ENCODE data around the gene CD28. TPM values are rescaled to one million over a fixed set of nuclear protein-coding genes. Genes with fewer than 3 reads are reported as not detected.

CD28 gene
- total RNA-seq, 2 experiments from 2014 or later, result 128 to 130 TPM

DNA sequence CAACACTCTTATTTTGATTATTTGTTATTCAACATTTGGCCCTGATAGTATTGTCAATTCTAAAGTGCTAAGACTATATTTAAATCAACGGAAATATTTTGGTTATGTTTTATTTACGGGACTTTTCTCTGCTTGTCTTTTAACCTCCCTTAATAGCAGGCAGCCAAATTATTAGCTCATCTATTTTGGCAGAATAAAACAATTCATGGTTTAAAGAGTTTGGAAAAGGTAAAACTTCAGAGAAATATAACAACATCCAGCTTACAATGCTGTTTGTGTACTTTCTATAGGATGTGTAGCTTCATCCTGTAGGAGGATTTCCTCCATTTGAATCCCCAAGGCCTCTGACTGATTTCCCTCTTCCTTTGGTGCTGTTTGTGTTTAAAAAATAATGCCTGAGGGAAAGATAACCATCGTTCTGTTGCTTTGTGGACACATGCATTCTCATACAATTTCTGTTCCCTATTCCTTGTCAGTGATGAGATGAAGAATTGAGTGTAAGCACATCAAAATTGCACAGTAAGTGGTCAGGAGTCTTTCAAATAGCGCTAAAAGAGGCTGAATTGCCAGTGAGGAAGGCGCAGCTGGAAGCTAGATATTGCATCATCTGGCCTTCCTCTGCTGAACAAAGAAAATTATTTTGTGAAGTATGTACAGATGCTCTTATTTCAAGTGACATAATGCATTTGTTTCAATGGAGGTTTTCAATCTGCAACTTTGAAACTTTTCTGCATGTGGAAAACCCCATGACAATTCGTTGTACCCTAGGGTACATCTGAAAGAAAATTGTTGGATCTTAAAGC lies 80.3 kb downstream of the CD28 start:
- POLR2A ChIA-PET, result interaction anchor here (0.7 to 0.8 kb wide), 2 partner anchors 46 to 66 kb away, joined by 3 read pairs; no protein-coding TSS in a partner anchor
- ATAC-seq (ENCODE audit: poor library complexity) (no peak), DNase-seq (no peak)
- H3K4me1 ChIP-seq (ENCODE audit: insufficient read depth, low read length), result peaks cover 17% of the 10 kb centered on the region
- no peak for TF ChIP-seq CTCF (IDR thresholded peaks at IDR 0.05)
- Mint-ChIP-seq H3K27ac (no peak overlapping the region), H3K4me3 (no peak overlapping the region), H3K9me3 (no peaks in the 10 kb centered on the region), H3K4me1 (ENCODE audit: low read depth) (peaks cover 34% of the 10 kb centered on the region), H3K36me3 (ENCODE audit: low read depth) (no peaks in the 10 kb centered on the region), H3K27me3 (no peaks in the 10 kb centered on the region)
- H3K27me3 ChIP-seq (ENCODE audit: control insufficient read depth in 1 of 2, insufficient read depth in 2 of 2, low read length in 2 of 2), result no peaks in the 10 kb centered on the region
- intact Hi-C loops (cut with DNase I, micrococcal nuclease), result loop anchor here (10.0 kb wide), 2 partner anchors 252 to 302 kb away; partner anchors contain the start of gene RAPH1 (in 1 of the 2)
- H3K4me3 ChIP-seq (ENCODE audit: low read length), result no peak overlapping the region
- H3K36me3 ChIP-seq (ENCODE audit: insufficient read depth, low read length), result no peaks in the 10 kb centered on the region
- H3K27ac ChIP-seq (ENCODE audit: low read depth in 1 of 2, low read length in 2 of 2), result no peak overlapping the region
- CTCF ChIA-PET, result interaction anchor here (0.8 kb wide), 1 partner anchor 97 kb away, joined by 3 read pairs; no protein-coding TSS in a partner anchor
- H3K9me3 ChIP-seq (ENCODE audit: control insufficient read depth in 1 of 2, insufficient read depth in 1 of 2, low read length in 2 of 2), result no peaks in the 10 kb centered on the region

- Histone ChIP-seq H3K4me1 (ENCODE audit: insufficient read depth, low read length) (peaks cover 8% of the 10 kb centered on the region), H3K36me3 (ENCODE audit: insufficient read depth, low read length) (no peaks in the 10 kb centered on the region), H3K27ac (ENCODE audit: low read depth in 1 of 2, low read length in 2 of 2) (no peak overlapping the region), H3K27me3 (ENCODE audit: control insufficient read depth in 1 of 2, insufficient read depth in 2 of 2, low read length in 2 of 2) (no peaks in the 10 kb centered on the region), H3K9me3 (ENCODE audit: control insufficient read depth in 1 of 2, insufficient read depth in 1 of 2, low read length in 2 of 2) (no peaks in the 10 kb centered on the region), H3K4me3 (ENCODE audit: low read length) (no peak overlapping the region)
- intact Hi-C loops (cut with DNase I, micrococcal nuclease), result loop anchor here (10.0 kb wide), 2 partner anchors 253 to 303 kb away; partner anchors contain the start of gene RAPH1 (in 1 of the 2)
- no peak for TF ChIP-seq CTCF (IDR thresholded peaks at IDR 0.05)
- Mint-ChIP-seq H3K36me3 (ENCODE audit: low read depth) (no peaks in the 10 kb centered on the region), H3K4me1 (ENCODE audit: low read depth) (peaks cover 22% of the 10 kb centered on the region), H3K9me3 (no peaks in the 10 kb centered on the region), H3K4me3 (no peak overlapping the region), H3K27me3 (no peaks in the 10 kb centered on the region), H3K27ac (no peak overlapping the region)
- DNase-seq, result peak in 2 of 14 experiments; percentile 32 to 37
- ChIA-PET POLR2A (no interaction called here), CTCF (interaction anchor here (0.8 kb wide), 1 partner anchor 98 kb away, joined by 3 read pairs; no protein-coding TSS in a partner anchor)
- no peak for ATAC-seq (ENCODE audit: poor library complexity)
Measured at GRCh38 chr2:203787979-203788378, 81.5 kb downstream of the CD28 start.

Other genes with a start within 250 kb of the CD28 start
- gene RAPH1, start 171.3 kb upstream of the CD28 start, total RNA-seq, result 1 to 10 TPM; 4.3 to 5.8 TPM
- 10 to 100 TPM; 49.8 to 52.0 TPM for gene CTLA4, start 161.1 kb downstream of the CD28 start, total RNA-seq
- 10 to 100 TPM; 93.3 to 98.1 TPM for gene ICOS, start 230.1 kb downstream of the CD28 start, total RNA-seq

All from CD4-positive, alpha-beta T cell (primary cell).